EH (cell line): Measurements from ENCODE around the gene CABLES2.
A peak's percentile ranks its signal among the peaks of the same experiment; 100 is the strongest.

ENCODE experiments used
- DNase-seq: peaks from one replicate; pipeline ENCODE4 v3.0.0-alpha.2; 2015; ENCODE audit warnings: low read depth

The CABLES2 gene

GRCh38 chr20:62361799-62362589 lies 45.1 kb downstream of the CABLES2 start:
- DNase-seq: no peak

DNA sequence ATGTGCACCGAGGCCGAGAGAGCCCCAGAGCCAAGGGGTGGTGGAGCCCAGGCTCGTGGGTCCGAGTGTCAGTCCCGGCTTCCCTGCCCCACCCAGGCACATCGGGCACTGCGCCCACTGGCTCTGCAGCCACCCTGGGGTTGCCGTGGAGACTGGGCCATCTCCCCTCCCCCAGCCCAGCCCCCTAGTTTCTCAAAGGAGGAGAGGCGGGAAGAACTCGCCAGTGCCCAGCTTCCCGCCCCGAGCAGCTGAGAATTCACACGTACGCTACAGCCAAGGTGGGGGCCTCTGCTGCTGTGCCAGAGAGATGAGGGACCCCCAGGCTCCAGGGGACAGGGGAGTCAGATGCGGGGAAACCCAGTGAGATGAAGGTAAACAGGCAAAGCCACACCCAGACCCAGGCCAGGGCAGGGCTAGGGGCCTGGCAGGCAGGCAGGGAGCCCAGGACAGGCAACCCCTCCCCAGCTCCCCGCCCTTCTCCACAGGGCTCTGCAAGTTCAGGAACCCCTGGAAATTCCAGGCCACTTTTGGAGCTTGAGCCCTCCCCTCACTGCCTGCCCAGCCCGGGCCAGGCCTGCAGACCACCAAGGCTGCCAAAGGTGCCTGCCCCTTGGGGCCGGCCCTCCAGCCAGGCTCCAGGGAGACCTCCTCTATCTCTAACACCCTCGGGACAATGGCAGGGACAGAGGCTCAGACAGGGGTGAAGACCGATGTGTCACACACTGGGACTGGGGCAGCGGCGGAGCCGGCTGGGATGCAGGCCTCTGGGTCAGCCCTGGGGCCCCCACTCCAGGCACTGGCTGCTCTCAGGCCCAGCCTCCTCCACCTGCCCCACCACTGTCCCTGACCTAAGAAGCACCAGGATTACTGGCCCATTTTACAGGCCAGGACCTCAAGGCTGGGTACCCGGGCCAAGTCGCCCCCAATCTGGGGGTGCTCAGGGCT lies 46.0 kb downstream of the CABLES2 start:
- DNase-seq: no peak

- no peak for DNase-seq
Observed at GRCh38 chr20:62359491-62360121, 47.5 kb downstream of the CABLES2 start.

DNA sequence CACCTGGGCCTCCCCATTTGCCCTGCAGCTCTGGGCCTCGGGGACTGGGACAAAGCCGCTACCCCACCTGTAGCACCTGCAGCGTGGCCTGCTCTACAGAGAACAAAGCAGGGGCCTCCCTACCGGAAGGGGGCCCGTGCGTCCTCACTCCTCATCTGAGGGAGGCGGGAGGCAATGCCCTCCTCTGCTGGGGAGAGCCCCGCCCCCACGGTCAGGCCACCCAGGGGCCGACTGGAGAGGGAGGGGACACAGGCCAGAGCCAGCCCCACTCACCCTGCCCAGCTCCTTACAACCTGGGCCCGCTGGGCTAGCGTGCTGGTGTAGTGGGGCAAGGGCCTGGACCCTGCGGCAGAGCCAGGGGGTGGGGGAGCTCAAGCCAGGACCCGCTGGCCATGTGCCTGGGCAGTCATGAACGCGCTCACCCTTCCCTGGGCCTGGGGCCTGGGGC lies 48.0 kb downstream of the CABLES2 start:
- DNase-seq: no peak

- no peak for DNase-seq
Observed at GRCh38 chr20:62358171-62359042, 48.7 kb downstream of the CABLES2 start.

- no peak for DNase-seq
Observed at GRCh38 chr20:62357681-62358080, 49.4 kb downstream of the CABLES2 start.

GRCh38 chr20:62357187-62357667 lies 49.9 kb downstream of the CABLES2 start:
- DNase-seq: peak; percentile 59

GRCh38 chr20:62356589-62357186 lies 50.4 kb downstream of the CABLES2 start:
- no peak for DNase-seq

- DNase-seq: no peak
Observed at GRCh38 chr20:62355878-62356588, 51.1 kb downstream of the CABLES2 start.

DNA sequence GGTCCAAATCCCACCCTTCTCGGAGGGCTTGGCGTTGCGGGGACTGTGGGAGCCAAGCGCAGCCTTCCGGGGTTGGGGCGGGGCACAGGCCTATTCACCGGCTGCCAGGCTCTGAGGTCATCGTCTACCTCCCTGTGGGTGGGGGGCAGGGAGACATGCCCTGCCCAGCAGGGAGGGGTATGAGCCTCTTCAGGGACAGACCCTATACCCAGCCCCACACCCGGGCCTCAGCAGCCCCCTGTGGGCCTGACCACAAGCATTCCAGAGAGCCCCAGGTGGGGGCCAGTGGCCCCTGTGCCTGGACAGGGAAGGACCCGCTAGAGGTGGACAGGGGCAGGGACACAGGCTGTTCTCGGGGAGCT lies 51.6 kb downstream of the CABLES2 start:
- peak; percentile 29 for DNase-seq

DNA sequence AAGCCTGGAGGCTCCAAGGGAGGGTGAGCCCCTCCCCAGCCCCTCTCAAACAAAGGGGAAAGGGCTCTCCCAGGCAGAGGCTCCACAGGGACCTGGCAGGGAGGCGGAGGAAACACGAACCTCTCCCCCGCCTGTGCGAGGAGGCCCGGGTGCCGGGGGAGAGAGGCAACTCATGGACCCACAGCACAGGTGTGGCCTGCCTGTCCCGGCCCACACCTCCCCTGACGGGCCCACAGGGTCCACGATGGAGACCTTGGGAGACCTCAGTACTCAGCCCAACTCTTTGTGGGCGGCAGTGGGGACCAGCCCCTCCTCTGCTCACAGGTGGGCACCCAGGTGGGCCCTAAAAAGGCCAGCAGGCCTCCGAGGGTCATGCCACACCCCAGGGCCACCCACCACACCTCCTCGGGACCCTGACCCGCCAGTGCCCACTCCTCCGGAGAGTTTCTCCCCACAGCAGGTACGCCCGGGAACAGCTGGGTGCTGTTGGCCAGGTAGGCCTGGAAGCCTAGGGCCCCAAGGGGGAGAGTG lies 52.2 kb downstream of the CABLES2 start:
- DNase-seq: no peak

- no peak for DNase-seq
Observed at GRCh38 chr20:62354031-62354808, 52.9 kb downstream of the CABLES2 start.

- no peak for DNase-seq
Observed at GRCh38 chr20:62353289-62354030, 53.6 kb downstream of the CABLES2 start.

- no peak for DNase-seq
Observed at GRCh38 chr20:62352402-62353288, 54.4 kb downstream of the CABLES2 start.

DNA sequence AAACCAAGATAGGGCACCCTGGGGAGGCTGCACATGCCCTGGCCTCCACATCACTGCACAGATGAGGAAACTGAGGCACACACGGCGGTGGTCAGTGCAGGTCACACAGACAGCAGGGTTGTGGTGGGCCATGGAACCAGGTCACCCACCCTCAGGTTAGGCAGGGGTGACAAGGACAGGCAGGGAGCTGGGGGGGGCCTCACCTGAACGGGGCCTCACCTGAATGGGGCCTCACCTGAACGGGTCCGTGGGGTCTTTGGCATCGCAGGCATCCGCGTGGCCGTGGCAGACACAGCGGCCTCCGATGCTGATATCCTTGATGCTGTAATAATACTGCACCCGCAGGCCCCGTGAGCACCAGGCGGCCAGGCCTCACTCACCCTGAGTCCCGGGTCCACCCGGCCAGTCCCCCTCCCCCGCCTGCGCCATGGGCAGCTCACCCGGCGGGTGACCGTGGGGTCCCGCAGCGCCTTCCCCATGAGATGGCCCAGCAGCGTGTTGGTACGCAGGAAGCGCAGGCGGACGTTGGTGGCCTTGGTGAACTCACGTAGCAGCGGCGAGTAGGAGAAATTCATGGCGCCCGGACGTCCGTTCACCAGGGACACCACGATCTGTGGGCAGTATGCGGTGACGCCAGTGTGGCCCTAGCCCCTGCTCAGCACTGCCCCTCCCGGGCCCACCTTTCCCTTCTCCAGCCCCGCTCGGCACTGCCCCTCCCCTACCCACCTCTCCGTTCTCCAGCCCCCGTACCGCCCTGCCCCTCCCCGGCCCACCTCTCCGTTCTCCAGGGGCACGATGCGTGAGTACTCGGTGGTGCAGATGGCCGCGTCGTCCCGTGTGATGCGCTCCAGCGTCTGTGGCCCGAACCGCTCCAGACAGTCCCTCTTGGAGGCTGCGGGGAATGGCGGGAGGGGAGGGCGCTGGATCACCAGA lies 55.4 kb downstream of the CABLES2 start:
- DNase-seq: no peak
